Stimulated activated naive CD8-positive, alpha-beta T cell treated with anti-CD3 and anti-CD28 coated beads, Interleukin-15, Interleukin-2, amounts not matched to agents 100 ng/mL and 50 ng/mL, for 24 hours (primary cell): ENCODE results near the gene SP140L.

Experiments
- H3K27ac Mint-ChIP-seq: one replicate; pipeline ENCODE4 v1.8.0; 2021; ENCODE audit warnings: mild to moderate bottlenecking, mixed read lengths
- H3K27me3 Mint-ChIP-seq: one replicate; pipeline ENCODE4 v1.8.0; 2021; ENCODE audit warnings: mixed read lengths
- H3K36me3 Mint-ChIP-seq: one replicate; pipeline ENCODE4 v1.8.0; 2021; ENCODE audit warnings: low read depth, mixed read lengths
- H3K4me1 Mint-ChIP-seq: one replicate; pipeline ENCODE4 v1.8.0; 2021; ENCODE audit warnings: low read depth, mixed read lengths
- H3K4me3 Mint-ChIP-seq: one replicate; pipeline ENCODE4 v1.8.0; 2021; ENCODE audit warnings: mild to moderate bottlenecking, mixed read lengths
- H3K9me3 Mint-ChIP-seq: one replicate; pipeline ENCODE4 v1.8.0; 2021; ENCODE audit warnings: mixed read lengths

Gene SP140L

GRCh38 chr2:230318190-230319121, 8.5 kb upstream of the SP140L start:
- Mint-ChIP-seq H3K27me3 (no peaks in the 10 kb centered on the region), H3K27ac (peak overlapping the region; percentile 89), H3K4me1 (peaks cover 56% of the 10 kb centered on the region), H3K9me3 (no peaks in the 10 kb centered on the region), H3K36me3 (peaks cover 25% of the 10 kb centered on the region), H3K4me3 (peak overlapping the region; percentile 64)

- Mint-ChIP-seq H3K27me3 (no peaks in the 10 kb centered on the region), H3K4me3 (peak overlapping the region; percentile 64), H3K9me3 (no peaks in the 10 kb centered on the region), H3K4me1 (peaks cover 56% of the 10 kb centered on the region), H3K36me3 (peaks cover 16% of the 10 kb centered on the region), H3K27ac (peak overlapping the region; percentile 89)
These were observed 7.7 kb upstream of the SP140L start for GRCh38 chr2:230319211-230319862.

GRCh38 chr2:230321031-230321430, 6.0 kb upstream of the SP140L start:
- peaks cover 68% of the 10 kb centered on the region for H3K4me1 Mint-ChIP-seq

DNA sequence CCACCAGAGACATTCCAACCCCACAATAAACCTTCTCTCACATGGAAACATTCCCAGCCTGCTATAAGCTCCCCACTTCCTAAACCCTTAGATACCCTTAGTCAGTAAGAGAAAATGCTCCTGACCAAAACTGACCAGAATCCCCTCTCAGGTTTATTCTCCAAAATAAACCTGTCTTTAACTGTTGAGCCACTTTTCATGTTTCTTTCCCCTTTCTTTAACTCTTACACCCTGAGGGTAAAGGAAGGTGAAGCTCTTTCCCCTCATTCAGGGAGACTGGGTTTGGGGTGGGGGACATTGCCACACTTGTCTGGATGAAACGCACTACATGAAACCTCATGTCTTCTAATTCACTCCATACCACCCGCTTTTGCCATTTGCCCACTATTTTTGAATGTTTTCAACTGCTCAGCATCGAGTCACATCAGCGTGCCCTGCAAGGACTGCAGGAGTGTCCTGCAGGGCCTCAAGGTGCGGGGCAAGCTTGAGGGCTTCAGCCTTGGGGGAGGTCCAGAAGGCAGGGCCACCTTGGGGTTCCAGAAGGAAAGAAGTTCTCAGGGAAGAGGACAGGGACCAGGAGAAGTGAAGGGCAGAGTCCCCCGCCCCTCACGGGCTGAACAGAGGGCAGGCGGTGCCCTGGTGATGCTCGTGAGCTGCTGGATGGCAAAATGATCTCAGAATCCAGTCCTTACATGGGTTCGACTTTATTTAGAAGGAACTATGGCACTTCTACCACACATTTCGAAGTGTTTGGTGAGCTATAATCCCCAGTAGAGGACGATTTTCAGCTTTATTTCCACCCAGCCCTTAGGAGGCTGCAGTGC, 4.2 kb upstream of the SP140L start:
- peak overlapping the region; percentile 22 for H3K27ac Mint-ChIP-seq
- H3K4me3 Mint-ChIP-seq = no peak overlapping the region
- no peaks in the 10 kb centered on the region for H3K27me3 Mint-ChIP-seq
- no peaks in the 10 kb centered on the region for H3K36me3 Mint-ChIP-seq
- no peaks in the 10 kb centered on the region for H3K9me3 Mint-ChIP-seq
- H3K4me1 Mint-ChIP-seq = peaks cover 74% of the 10 kb centered on the region

More at GRCh38 chr2:230321031-230321430, 6.0 kb upstream of the SP140L start:
- Mint-ChIP-seq H3K27me3 (no peaks in the 10 kb centered on the region), H3K27ac (no peak overlapping the region), H3K36me3 (peaks cover 6% of the 10 kb centered on the region), H3K4me3 (no peak overlapping the region), H3K9me3 (no peaks in the 10 kb centered on the region)

DNA sequence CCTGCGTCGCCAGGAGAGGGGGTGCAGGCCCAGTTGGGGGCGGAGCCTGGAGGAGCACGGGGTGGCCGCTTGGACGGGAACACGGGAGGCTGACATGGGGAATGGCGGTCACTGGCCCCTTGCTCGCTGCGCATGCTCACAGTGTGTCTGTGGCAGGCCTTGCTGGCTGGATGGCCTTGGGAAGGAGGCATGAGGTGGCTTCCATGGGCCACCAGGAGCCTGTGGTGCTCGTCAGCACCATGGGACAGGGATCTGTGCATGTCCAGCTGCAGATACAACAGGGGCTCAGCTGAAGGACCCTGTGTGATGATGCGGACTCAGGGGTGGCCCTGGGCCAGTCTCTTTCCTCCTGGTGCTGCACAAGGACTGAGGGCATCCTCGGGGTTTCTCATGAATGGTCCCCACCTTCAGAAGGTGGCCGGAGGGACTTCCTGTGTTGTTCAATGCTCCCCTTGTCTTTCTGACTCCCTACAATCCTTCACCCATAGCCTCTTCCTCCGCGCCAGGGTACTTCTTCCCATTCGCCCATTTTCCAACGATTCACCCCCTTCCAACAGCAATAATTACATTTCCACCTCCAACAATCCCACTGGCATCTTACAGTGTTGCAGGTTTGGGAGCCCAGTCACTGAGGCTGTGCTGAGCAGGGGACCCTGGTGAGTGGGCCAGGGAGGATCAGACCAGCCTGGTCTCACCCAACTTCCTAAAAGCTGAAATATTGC, 3.4 kb upstream of the SP140L start:
- Mint-ChIP-seq H3K27me3 (no peaks in the 10 kb centered on the region), H3K4me1 (peaks cover 71% of the 10 kb centered on the region), H3K36me3 (no peaks in the 10 kb centered on the region), H3K4me3 (no peak overlapping the region), H3K27ac (no peak overlapping the region), H3K9me3 (no peaks in the 10 kb centered on the region)

- Mint-ChIP-seq H3K27me3 (no peaks in the 10 kb centered on the region), H3K36me3 (peaks cover 10% of the 10 kb centered on the region), H3K27ac (peak overlapping the region; percentile 23), H3K9me3 (no peaks in the 10 kb centered on the region), H3K4me1 (peaks cover 71% of the 10 kb centered on the region), H3K4me3 (no peak overlapping the region)
These were observed 2.5 kb upstream of the SP140L start for GRCh38 chr2:230324503-230324902.

DNA sequence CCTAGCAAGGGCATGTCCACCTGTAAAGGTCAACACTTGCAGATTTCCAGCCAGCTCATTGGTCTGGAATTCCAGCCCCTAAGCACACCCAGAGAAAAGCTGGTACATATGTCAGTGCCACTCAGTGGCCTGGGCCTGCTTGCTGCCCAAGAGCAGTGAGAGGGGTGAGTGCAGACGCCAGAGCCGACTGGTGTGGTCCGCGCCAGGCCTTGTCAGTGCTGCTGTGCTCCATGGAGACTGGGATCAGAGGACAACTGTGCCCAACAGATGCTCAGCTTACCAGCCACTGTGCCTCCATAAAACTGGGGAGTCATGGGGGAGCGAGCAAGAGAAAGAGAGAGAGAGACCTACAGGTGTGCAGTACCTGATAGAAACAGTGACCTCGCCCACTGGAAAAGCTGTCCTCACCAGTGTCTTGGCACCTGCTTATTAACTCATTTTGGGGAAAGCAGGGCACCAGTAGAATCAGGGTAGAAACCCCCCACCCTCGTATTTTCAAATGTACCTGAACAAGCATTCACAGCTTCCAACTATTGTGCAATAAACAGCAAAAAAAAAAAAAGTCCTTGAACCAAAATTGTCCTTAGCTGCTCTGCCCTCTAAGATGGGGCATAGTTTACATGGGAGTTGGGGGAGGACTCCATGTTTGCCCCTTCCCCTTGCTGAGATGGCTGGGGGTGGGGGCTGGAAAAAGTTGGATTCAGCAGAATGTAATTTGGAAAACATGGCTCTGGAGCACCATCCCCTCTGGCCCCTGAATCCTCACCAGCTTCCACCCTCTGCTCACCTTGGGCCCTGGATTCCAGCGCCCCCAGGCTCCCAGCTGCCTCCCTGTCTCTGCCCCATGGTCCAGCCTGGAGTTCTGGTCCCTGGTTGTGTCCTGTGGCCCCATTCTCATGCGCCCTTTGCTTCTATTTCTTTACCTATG, 1.4 kb upstream of the SP140L start:
- Mint-ChIP-seq H3K9me3 (no peaks in the 10 kb centered on the region), H3K4me1 (peaks cover 73% of the 10 kb centered on the region), H3K27ac (peak overlapping the region; percentile 23), H3K4me3 (peak overlapping the region; percentile 94), H3K27me3 (no peaks in the 10 kb centered on the region), H3K36me3 (peaks cover 20% of the 10 kb centered on the region)

DNA sequence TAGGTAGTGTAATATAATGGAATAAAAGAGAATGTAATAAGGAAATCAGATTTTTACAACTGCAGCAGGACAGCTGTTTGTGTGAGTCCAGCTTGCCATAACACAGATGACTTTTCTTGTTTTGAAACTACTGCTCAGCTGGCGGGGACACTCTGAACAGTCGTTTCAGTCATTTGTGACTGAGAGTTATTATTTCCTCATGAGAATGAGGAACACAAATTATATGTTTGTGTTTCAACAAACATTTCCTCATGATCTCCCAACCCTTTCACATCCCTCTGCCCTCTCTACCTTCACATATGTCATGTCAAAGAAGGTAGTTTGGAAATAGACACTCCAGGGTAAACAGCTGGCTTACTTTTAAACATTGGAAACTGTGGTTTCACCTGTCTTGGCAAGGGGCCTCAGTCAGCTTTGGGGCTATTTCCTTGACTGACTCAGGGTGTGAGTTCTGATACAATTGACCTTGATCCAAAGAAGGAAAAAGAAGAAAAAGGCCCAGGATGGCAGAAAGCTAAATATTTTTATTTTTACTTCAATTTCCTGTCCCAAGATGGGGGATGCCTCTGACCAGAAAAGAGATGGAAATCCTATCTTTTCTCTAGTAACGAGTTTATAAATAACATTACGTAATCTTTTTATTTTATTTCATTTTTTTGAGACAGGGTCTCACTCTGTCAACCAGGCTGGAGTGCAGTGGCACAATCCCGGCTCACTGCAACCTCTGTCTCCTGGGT, 593 bp downstream of the SP140L start:
- peak overlapping the region; percentile 94 for H3K4me3 Mint-ChIP-seq
- H3K36me3 Mint-ChIP-seq = peaks cover 37% of the 10 kb centered on the region
- H3K27ac Mint-ChIP-seq = peak overlapping the region; percentile 98
- no peaks in the 10 kb centered on the region for H3K9me3 Mint-ChIP-seq
- peaks cover 75% of the 10 kb centered on the region for H3K4me1 Mint-ChIP-seq
- no peaks in the 10 kb centered on the region for H3K27me3 Mint-ChIP-seq

GRCh38 chr2:230328155-230328458, 1.1 kb downstream of the SP140L start:
- H3K4me1 Mint-ChIP-seq = peaks cover 76% of the 10 kb centered on the region
- H3K36me3 Mint-ChIP-seq = peaks cover 41% of the 10 kb centered on the region
- no peaks in the 10 kb centered on the region for H3K27me3 Mint-ChIP-seq
- peak overlapping the region; percentile 94 for H3K4me3 Mint-ChIP-seq
- peak overlapping the region; percentile 70 for H3K27ac Mint-ChIP-seq
- no peaks in the 10 kb centered on the region for H3K9me3 Mint-ChIP-seq

DNA sequence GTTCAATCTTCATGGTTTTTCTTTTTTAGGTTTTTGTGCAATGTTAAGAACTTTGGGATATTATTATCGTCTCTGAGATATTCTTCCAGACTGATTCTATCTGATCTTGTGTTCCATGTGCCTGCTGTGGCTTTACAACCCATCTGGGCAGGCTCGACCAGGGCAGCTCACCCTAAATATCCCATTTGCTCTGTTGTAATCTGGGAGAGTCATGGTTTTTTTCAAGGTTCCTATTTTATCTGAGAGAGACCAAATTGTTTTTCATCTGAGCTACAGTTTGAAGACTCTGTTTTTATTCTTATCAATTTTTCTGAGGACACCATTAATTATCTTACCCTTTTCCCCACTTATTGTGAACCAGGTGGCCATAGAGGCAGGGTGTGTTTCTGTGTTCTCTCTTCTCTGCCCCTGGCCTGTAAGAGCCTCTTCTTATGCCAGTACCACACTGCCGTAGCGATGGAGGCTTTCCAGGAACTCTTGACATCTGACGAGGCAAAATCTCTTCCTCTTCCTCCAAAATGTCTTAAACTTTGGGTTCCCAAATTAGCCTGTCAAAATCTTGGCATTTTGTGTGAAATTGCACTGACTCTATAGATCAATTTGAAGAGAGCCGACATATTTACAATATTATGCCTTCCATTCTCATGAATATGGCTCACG, 3.1 kb downstream of the SP140L start:
- Mint-ChIP-seq H3K9me3 (peaks cover 5% of the 10 kb centered on the region), H3K36me3 (peaks cover 60% of the 10 kb centered on the region), H3K4me3 (peak overlapping the region; percentile 94), H3K27ac (peak overlapping the region; percentile 70), H3K27me3 (no peaks in the 10 kb centered on the region), H3K4me1 (peaks cover 93% of the 10 kb centered on the region)

DNA sequence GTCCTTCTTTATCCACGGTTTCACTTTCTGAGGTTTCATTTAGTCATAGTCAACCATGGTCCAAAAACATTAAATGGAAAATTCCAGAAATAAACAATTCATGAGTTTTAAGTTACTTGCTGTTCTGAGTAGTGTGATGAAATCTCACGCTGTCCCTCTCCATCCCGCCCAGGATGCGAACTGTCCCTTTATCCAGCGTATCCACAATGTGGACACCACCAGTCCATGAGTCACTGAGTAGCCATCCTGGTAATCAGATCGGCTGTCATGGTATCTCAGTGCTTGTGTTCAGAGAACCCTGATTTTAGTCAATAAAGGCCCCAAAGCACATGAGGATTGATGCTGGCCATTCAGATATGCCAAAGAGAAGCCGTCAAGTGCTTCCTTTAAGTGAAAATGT, 3.7 kb downstream of the SP140L start:
- peaks cover 5% of the 10 kb centered on the region for H3K9me3 Mint-ChIP-seq
- peaks cover 66% of the 10 kb centered on the region for H3K36me3 Mint-ChIP-seq
- H3K4me1 Mint-ChIP-seq = peaks cover 93% of the 10 kb centered on the region
- H3K4me3 Mint-ChIP-seq = peak overlapping the region; percentile 94
- H3K27ac Mint-ChIP-seq = peak overlapping the region; percentile 82
- H3K27me3 Mint-ChIP-seq = no peaks in the 10 kb centered on the region

GRCh38 chr2:230335461-230335863, 8.5 kb downstream of the SP140L start:
- Mint-ChIP-seq H3K27me3 (no peaks in the 10 kb centered on the region), H3K4me3 (peak overlapping the region; percentile 73), H3K36me3 (peaks cover 63% of the 10 kb centered on the region), H3K27ac (peak overlapping the region; percentile 87), H3K9me3 (peaks cover 10% of the 10 kb centered on the region), H3K4me1 (peaks cover 65% of the 10 kb centered on the region)
